RCC 7860 (cell line): Measurements from ENCODE around the gene FUS.
A peak's percentile ranks its signal among the peaks of the same experiment; 100 is the strongest.
"Not testable (repeated sequence)": the region's sequence is repeated elsewhere in the genome, so short reads cannot be mapped to it uniquely, and the experiment has no call there.

ENCODE experiments used
- DNase-seq: peaks from one replicate; pipeline ENCODE4 v3.0.0-alpha.2; 2015; ENCODE audit warnings: low spot score
- FAIRE-seq: peaks from 2 replicates; lab custom pipeline; 2012; peaks lifted over from hg19 to GRCh38; lab: Jason Lieb, UNC

The FUS gene

GRCh38 chr16:31179747-31180459 lies at the start of gene FUS:
Gene FUS, plus strand, starts transcription at chr16:31180139. Its CDS starts 76 bp downstream, at chr16:31180215.
- DNase-seq = peak; percentile 75
- no peak for FAIRE-seq

GRCh38 chr16:31130336-31130891 lies 49.5 kb upstream of the FUS start:
- DNase-seq (no peak), FAIRE-seq (no peak)

GRCh38 chr16:31130899-31131298 lies 49.0 kb upstream of the FUS start:
- FAIRE-seq (no peak), DNase-seq (no peak)

- no peak for DNase-seq
- no peak for FAIRE-seq
These were observed 48.5 kb upstream of the FUS start for GRCh38 chr16:31131416-31131815.

GRCh38 chr16:31131841-31132271 lies 48.1 kb upstream of the FUS start:
- FAIRE-seq (no peak), DNase-seq (peak; percentile 10)

GRCh38 chr16:31132303-31132979 lies 47.5 kb upstream of the FUS start:
- FAIRE-seq (no peak), DNase-seq (no peak)

GRCh38 chr16:31133046-31133501 lies 46.9 kb upstream of the FUS start:
- FAIRE-seq (no peak), DNase-seq (no peak)

- no peak for FAIRE-seq
These were observed 45.8 kb upstream of the FUS start for GRCh38 chr16:31134091-31134571.

GRCh38 chr16:31134625-31135534 lies 45.1 kb upstream of the FUS start:
- no peak for DNase-seq
- FAIRE-seq = no peak

More at GRCh38 chr16:31134091-31134571, 45.8 kb upstream of the FUS start:
- no peak for DNase-seq

- no peak for FAIRE-seq
- no peak for DNase-seq
These were observed 44.2 kb upstream of the FUS start, which contains the start of gene PRSS8 for GRCh38 chr16:31135535-31136286. Gene PRSS8, minus strand, starts transcription at chr16:31135727. Its CDS starts 229 bp downstream, at chr16:31135498.

GRCh38 chr16:31136287-31136662 lies 43.7 kb upstream of the FUS start:
- DNase-seq = no peak

GRCh38 chr16:31136822-31137499 lies 43.0 kb upstream of the FUS start:
- DNase-seq, FAIRE-seq: not testable (repeated sequence)

More at GRCh38 chr16:31136287-31136662, 43.7 kb upstream of the FUS start:
- no peak for FAIRE-seq

- peak; percentile 89 for DNase-seq
- FAIRE-seq = peak; percentile 72
These were observed 41.0 kb upstream of the FUS start for GRCh38 chr16:31138621-31139578.

GRCh38 chr16:31141071-31141469 lies 38.9 kb upstream of the FUS start:
- FAIRE-seq, DNase-seq: not testable (repeated sequence)

- FAIRE-seq (no peak), DNase-seq (peak; percentile 27)
These were observed 38.3 kb upstream of the FUS start for GRCh38 chr16:31141489-31142108.

- DNase-seq (peak; percentile 96), FAIRE-seq (peak; percentile 80)
These were observed 37.6 kb upstream of the FUS start for GRCh38 chr16:31142109-31143010.
